CD14-positive monocyte (primary cell): ENCODE results near the gene TSHZ2. TPM values are rescaled to one million over a fixed set of nuclear protein-coding genes. Genes with fewer than 3 reads are reported as not detected.

Source experiments
- DNase-seq, 3 donors: peaks; one replicate each; pipeline ENCODE4 v3.0.0-alpha.2; 2011 to 2022
- H2AFZ ChIP-seq: 2 replicates; pipeline ENCODE4 v1.6.0; 2012; ENCODE audit warnings: mild to moderate bottlenecking, low read depth, low read length, inconsistent platforms; ENCODE audit not compliant: insufficient read depth, poor library complexity, severe bottlenecking
- H3K27ac ChIP-seq, 2 donors: 1 replicate in 1 of 2; 2 replicates in 1 of 2; pipeline ENCODE4 v1.5.1; 2012 to 2013; ENCODE audit warnings: low read length in 2 of 2, control low read depth in 1 of 2, inconsistent platforms in 1 of 2, low read depth in 1 of 2, mild to moderate bottlenecking in 1 of 2
- H3K27me3 ChIP-seq, 2 donors: one replicate each; pipeline versions ENCODE4 v1.6.0 to v1.6.1; 2011 to 2013; ENCODE audit warnings: low read length in 2 of 2; ENCODE audit not compliant: control insufficient read depth in 2 of 2, insufficient read depth in 2 of 2
- H3K36me3 ChIP-seq, 2 donors: replicated peaks in 1 of 2; 1 replicate in 1 of 2; 2 replicates in 1 of 2; pipeline versions ENCODE4 v1.5.1 to v1.6.1; 2012 to 2013; ENCODE audit warnings: low read length in 2 of 2, control low read depth in 1 of 2, inconsistent platforms in 1 of 2, mild to moderate bottlenecking in 1 of 2; ENCODE audit not compliant: insufficient read depth in 2 of 2, control insufficient read depth in 1 of 2
- H3K4me1 ChIP-seq, 2 donors: 1 replicate in 1 of 2; 2 replicates in 1 of 2; pipeline versions ENCODE4 v1.5.1 to v1.6.1; 2012 to 2013; ENCODE audit warnings: low read length in 2 of 2, control low read depth in 1 of 2, inconsistent platforms in 1 of 2, mild to moderate bottlenecking in 1 of 2, moderate library complexity in 1 of 2; ENCODE audit not compliant: insufficient read depth in 2 of 2, control insufficient read depth in 1 of 2
- H3K4me2 ChIP-seq: replicated peaks from 2 replicates; pipeline ENCODE3; 2012; ENCODE audit warnings: low read length, moderate library complexity, mild to moderate bottlenecking; ENCODE audit not compliant: poor library complexity, severe bottlenecking; ENCODE audit errors: extremely low read depth
- H3K4me3 ChIP-seq, 3 experiments: fragments of 200-600 bp in 1 of 3; sonication (generic) in 1 of 3; replicated peaks in 1 of 3; 1 replicate in 2 of 3; 2 replicates in 1 of 3; pipeline ENCODE4 v1.5.1; 2011 to 2013; ENCODE audit warnings: low read length in 3 of 3, mild to moderate bottlenecking in 3 of 3, control low read depth in 2 of 3, low read depth in 2 of 3, inconsistent platforms in 1 of 3, moderate library complexity in 1 of 3
- H3K79me2 ChIP-seq: 2 replicates; pipeline ENCODE4 v1.6.0; 2012; ENCODE audit warnings: mild to moderate bottlenecking, control low read depth, inconsistent platforms, low read length, moderate library complexity; ENCODE audit not compliant: insufficient read depth
- H3K9ac ChIP-seq: 2 replicates; pipeline ENCODE4 v1.6.0; 2017; ENCODE audit warnings: low read length, mild to moderate bottlenecking; ENCODE audit not compliant: insufficient read depth, poor library complexity, severe bottlenecking
- H3K9me3 ChIP-seq, 2 donors: replicated peaks in 1 of 2; 1 replicate in 1 of 2; 2 replicates in 1 of 2; pipeline versions ENCODE4 v1.5.1 to v1.6.1; 2012 to 2013; ENCODE audit warnings: low read length in 2 of 2, control low read depth in 1 of 2; ENCODE audit not compliant: control insufficient read depth in 1 of 2, insufficient read depth in 1 of 2
- H4K20me1 ChIP-seq: 2 replicates; pipeline ENCODE4 v1.6.0; 2012; ENCODE audit warnings: mild to moderate bottlenecking, low read length, control low read depth, moderate library complexity; ENCODE audit not compliant: insufficient read depth
- H3K27ac Mint-ChIP-seq, 7 donors: one replicate each; pipeline ENCODE4 v1.8.0; 2020; ENCODE audit warnings: mild to moderate bottlenecking in 7 of 7, mixed read lengths in 7 of 7, moderate library complexity in 6 of 7, inconsistent platforms in 2 of 7
- H3K27me3 Mint-ChIP-seq, 3 donors: one replicate each; pipeline ENCODE4 v1.8.0; 2021 to 2022; ENCODE audit warnings: low read depth in 3 of 3, mild to moderate bottlenecking in 3 of 3, mixed read lengths in 3 of 3, moderate library complexity in 3 of 3, inconsistent platforms in 1 of 3
- H3K36me3 Mint-ChIP-seq, 2 donors: one replicate each; pipeline ENCODE4 v1.8.0; 2020; ENCODE audit warnings: mixed read lengths in 2 of 2, inconsistent platforms in 1 of 2, mild to moderate bottlenecking in 1 of 2
- H3K4me1 Mint-ChIP-seq: one replicate; pipeline ENCODE4 v1.8.0; 2020; ENCODE audit warnings: mild to moderate bottlenecking, mixed read lengths
- H3K4me3 Mint-ChIP-seq, 2 donors: one replicate each; pipeline ENCODE4 v1.8.0; 2020; ENCODE audit warnings: mild to moderate bottlenecking in 2 of 2, mixed read lengths in 2 of 2, moderate library complexity in 1 of 2
- H3K9me3 Mint-ChIP-seq, 7 donors: one replicate each; pipeline ENCODE4 v1.8.0; 2020 to 2022; ENCODE audit warnings: mixed read lengths in 7 of 7, mild to moderate bottlenecking in 6 of 7, moderate library complexity in 6 of 7, inconsistent platforms in 2 of 7
- CTCF ChIP-seq: fragments of 200-600 bp; IDR thresholded peaks from one replicate; pipeline ENCODE4 v1.8.0; 2022; ENCODE audit warnings: antibody characterized with exemption, mild to moderate bottlenecking
- WGBS: methylation state at CpG from one replicate; pipeline ENCODE4 v1.1.5; 2013; ENCODE audit warnings: missing lambda C conversion rate; ENCODE audit not compliant: insufficient coverage; 5-methylcytosine and 5-hydroxymethylcytosine counted together
- intact Hi-C, 2 donors: fragments of 100-400 bp; cut with micrococcal nuclease; formaldehyde crosslinking; loops; one replicate each; pipeline versions ENCODE4 v1.15.0 to v1.15.1; 2023
- polyA plus RNA-seq, 3 donors: library from polyadenylated mRNA; depleted of rRNA in 1 of 3; unstranded in 2 of 3; stranded (reverse) in 1 of 3; fragments of 300-500 nt in 2 of 3; fragments of >200 nt in 1 of 3; fragmentation: Illumina TruSeq in 2 of 3; gene quantifications; 1 replicate in 2 of 3; 2 replicates in 1 of 3; pipeline ENCODE4 v1.2.3, GENCODE V29; 2012 to 2021

TSHZ2 gene
- polyA plus RNA-seq, 3 donors = not detected

DNA sequence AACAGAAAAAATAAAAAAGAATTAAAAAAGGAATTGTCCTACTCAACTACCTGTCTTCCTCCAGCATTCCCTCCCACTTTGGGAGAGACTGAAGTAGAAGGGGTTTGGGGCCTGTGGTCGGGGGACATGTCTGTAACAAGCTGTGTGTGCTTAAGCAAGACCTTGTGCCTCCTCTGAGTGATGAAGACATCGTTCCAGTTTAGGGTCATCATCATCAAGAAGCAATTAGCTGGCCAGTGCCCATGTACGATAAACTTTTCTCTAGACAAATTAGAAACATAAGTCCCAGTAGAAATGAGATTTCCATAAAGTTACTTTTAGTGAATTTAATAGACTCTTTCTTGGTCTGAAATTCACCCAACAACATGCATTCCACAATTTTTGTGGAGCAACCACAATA, 348.5 kb downstream of the TSHZ2 start:
- H3K27ac ChIP-seq = no peak overlapping the region
- no peaks in the 10 kb centered on the region for H4K20me1 ChIP-seq
- Mint-ChIP-seq H3K4me1 (no peaks in the 10 kb centered on the region), H3K9me3 (peaks cover 0 to 8% (median 0%) of the 10 kb centered on the region in 7 donors), H3K36me3 (no peaks in the 10 kb centered on the region), H3K27me3 (peaks cover 4 to 7% (median 5%) of the 10 kb centered on the region in 3 donors), H3K4me3 (no peak overlapping the region), H3K27ac (no peak overlapping the region)
- intact Hi-C loops = no loop called here
- DNase-seq = no peak
- no peaks in the 10 kb centered on the region for H3K27me3 ChIP-seq
- H3K9ac ChIP-seq = no peak overlapping the region
- no peaks in the 10 kb centered on the region for H3K4me1 ChIP-seq
- no peak overlapping the region for H3K4me3 ChIP-seq
- no peaks in the 10 kb centered on the region for H3K36me3 ChIP-seq
- H3K79me2 ChIP-seq = no peaks in the 10 kb centered on the region
- H3K9me3 ChIP-seq = no peaks in the 10 kb centered on the region
- TF ChIP-seq CTCF = no peak
- no peak overlapping the region for H2AFZ ChIP-seq
- 100% methylated on average over 1 of the region's 3 CpGs for WGBS
- H3K4me2 ChIP-seq = no peak overlapping the region

DNA sequence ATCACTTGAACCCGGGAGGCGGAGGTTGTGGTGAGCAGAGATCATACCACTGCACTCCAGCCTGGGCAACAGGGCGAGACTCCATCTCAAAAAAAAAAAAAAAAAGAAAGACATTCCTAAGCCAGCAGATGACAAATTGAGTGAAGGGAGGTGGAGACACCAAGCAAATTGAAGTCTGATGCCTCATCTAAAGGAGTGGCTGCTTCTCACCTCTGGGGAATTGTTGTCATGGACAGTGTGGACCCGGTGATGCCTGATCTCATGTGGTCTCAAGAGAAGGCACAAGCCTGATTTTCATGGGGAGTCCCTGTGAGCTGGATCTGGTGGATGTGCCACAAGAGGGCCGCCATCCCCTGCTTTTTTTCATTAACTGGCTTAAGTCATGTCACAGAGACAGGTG, 349.4 kb downstream of the TSHZ2 start:
- Histone ChIP-seq H3K9ac (no peak overlapping the region), H3K4me2 (no peak overlapping the region), H3K9me3 (no peaks in the 10 kb centered on the region), H2AFZ (no peak overlapping the region), H3K27ac (no peak overlapping the region), H3K27me3 (no peaks in the 10 kb centered on the region), H3K4me1 (no peaks in the 10 kb centered on the region), H3K36me3 (no peaks in the 10 kb centered on the region), H3K79me2 (no peaks in the 10 kb centered on the region), H4K20me1 (no peaks in the 10 kb centered on the region), H3K4me3 (no peak overlapping the region)
- H3K36me3 Mint-ChIP-seq = no peaks in the 10 kb centered on the region
- no peak overlapping the region for H3K27ac Mint-ChIP-seq
- no peak for DNase-seq
- no peak overlapping the region for H3K4me3 Mint-ChIP-seq
- H3K4me1 Mint-ChIP-seq = no peaks in the 10 kb centered on the region
- H3K9me3 Mint-ChIP-seq = peaks cover 0 to 8% (median 0%) of the 10 kb centered on the region in 7 donors
- no peak for TF ChIP-seq CTCF
- intact Hi-C loops = no loop called here
- H3K27me3 Mint-ChIP-seq = peaks cover 3 to 5% (median 5%) of the 10 kb centered on the region in 3 donors
- WGBS = 80% methylated on average over 1 of the region's 5 CpGs
